DMS53 (cell line): ENCODE measurements around the gene GPR89B.
"Not testable (repeated sequence)": the region's sequence is repeated elsewhere in the genome, so short reads cannot be mapped to it uniquely, and the experiment has no call there.

Experiments used
- DNase-seq: peaks from one replicate; lab custom pipeline; 2025; lab: John Stamatoyannopoulos, UW

GPR89B gene

DNA sequence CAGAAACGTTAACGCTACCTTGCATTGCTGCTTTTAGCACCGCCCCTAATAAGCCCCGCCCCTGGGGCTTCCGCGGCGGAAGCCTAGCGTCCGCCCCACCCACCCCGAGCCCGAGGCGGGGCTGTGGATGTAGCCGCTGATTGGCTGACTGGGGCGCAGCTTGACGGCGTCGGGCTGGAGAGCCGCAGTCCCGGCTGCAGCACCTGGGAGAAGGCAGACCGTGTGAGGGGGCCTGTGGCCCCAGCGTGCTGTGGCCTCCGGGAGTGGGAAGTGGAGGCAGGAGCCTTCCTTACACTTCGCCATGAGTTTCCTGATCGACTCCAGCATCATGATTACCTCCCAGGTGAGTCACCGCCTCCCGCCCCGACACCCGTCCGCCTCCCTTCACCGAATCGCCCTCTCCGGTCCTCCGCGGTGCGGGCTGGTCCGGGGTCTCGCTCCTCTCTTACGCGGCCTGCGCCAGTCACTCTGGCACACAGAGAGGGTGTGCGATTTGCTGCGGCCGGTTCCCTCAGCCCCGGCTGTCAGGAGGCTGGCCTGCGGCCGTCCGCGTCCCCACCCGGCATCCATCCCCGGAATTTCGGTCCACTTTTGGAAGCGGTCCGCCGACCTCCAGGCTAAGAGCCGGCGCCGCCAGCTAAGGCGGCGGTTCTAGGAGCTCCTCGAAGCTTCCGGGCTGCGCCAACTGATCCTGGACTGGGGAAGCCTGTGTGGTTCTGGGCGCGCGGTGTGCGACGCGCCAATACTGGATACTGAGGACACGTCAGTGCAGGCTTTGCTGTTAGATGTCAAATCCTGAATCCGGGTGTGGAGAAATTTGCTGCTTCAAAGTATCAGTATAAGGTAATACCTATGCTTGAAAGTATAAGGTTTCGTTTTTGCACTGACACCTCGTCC is at the start of gene GPR89B:
Gene GPR89B (plus strand): TSS at position 185 of the 897 bp plus-strand sequence. CDS start 117 bp downstream, at position 302.
- peak; percentile 97 for DNase-seq

DNA sequence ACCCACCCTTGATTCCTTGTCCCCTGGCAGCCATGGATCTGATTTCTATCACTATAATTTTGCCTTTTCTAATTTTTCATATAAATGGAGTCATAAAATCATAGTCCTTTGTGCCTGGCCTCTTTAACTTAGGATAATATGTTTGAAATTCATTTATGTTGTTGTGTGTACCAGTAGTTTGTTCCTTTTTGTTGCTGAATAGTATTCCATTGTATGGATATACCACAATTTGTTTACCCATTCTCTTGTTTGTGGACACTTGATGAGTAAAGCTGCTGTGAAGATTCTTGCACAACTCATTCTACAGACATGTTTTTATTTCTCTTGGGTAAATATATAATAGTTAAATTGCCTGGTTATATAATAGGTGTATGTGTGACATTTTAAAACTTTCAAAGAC is 48.3 kb upstream of the GPR89B start:
- no peak for DNase-seq

DNA sequence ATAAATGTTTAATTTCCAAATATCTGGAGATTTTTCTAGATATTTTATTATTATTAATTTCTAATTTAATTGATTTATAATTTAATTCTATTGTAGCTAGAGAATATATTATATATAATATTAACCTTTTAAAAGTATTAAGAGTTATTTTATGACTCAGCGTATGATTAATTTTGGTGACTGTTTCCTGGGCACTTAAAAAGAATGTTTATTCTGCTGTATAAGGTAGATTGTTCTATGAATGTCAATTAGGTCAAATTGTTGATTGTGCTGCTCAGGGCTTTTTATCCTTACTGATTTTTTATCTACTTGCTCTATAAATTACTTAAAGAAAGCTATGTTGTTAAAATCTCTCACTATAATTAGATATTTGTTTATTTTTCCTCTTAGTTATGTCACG is 45.7 kb upstream of the GPR89B start:
- DNase-seq = no peak

DNA sequence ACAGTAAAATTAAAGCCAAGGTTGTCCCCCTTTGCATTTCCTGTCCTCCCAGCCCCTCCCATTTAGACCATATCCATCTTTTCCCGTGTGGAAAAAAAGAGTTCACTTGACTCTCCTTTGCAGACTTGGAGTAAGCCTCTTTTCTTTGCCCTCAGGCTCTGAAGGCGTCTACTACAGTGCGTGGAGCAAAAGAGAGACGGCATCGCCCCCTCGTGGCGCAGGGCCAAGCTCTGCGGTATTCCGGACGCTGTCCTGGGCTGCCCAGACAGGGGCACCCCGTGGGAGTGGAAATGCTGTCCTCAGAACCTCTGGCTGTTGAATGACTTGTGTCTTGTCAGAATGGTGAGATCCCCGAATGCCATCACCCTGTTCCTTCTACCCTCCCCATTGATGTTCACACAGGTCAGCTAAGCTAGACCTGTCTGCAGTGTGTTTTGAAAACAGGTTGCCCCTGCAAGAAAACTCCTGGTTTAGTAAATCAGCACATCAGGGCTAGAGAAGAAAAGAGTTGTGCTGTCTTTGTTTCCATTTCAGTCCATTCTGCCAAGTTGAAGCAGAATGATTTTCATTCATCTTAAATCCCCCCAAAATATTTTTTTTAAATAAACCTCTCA is 37.9 kb upstream of the GPR89B start:
- DNase-seq = peak; percentile 88

DNA sequence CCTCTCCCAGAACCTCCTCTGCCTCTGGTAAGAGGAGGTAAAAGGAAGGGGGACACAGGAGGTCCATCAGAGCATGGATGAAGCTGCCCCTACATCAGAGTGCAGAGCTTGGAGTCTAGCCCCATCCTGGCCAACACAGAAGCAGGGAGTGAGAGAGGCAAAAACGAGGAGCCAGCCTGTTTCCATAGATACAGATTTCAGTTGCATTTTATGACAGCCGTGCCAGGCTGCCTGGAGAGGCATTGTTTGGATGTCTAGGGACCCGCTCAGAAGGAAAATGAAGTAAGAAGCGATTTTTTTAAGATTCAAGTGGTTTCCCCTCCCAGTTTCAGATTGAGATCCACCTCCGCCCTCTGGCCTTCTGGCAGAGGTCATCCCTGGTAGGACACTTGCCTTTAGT is 37.1 kb upstream of the GPR89B start:
- DNase-seq = peak; percentile 10

DNA sequence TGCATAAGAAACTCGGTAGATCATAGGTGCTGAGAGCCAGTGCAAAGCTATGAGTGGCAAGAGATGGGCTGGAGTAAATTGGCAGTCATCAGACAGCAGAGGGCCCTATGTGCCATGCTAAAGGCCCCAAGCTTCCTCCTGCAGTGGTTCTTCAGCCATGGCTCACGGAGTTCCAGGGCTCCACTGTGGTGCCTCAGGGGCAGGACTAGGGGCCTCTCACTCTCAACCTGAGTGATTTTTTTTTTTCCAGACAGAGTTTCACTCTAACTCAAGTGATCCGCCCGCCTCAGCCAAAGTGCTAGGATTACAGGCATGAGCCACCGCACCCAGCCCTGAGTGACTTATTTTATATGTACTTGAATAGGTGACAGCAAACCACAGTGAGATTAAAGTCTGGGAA is 36.0 kb upstream of the GPR89B start:
- DNase-seq = peak; percentile 75

DNA sequence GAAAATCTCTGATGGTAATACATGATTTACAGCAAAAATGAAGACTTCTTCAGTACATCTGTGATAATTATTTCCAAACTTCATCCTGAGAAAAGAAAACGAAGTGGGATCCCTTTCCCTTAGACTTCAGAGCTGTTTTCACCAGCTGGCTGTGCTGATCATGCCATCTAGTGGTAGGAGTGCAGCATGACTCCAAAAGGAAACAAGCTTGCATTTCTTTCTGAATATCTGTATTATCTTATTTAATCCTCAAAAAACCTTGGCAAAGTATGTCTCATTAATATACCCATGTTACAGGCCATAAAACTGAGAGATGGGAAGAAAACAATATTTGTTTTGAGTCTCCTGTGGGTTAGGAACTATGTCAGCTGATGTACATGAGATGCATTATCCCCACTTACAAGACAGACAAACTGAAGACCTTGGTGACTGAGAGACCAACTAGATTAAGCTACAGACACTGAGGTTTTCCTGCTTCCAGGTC is 35.4 kb upstream of the GPR89B start:
- peak; percentile 79 for DNase-seq

DNA sequence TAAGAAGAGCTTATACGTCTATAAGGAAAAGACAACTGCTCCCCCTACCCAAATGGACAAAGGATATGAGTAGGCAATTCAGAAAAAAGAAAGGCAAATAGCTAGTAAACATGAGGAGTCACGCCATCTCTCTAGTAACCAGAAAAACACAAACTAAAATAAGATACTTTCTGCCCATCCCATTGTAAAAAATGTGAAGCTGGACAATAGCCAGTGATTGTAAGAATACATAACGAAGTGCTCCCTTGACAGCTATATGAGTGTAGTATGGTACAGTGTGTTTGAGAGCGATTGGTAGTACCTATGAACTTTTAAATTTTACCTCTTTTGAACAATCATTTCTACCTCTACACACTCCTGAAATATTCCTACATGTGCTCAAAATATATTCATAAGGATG is 33.1 kb upstream of the GPR89B start:
- DNase-seq = no peak

DNA sequence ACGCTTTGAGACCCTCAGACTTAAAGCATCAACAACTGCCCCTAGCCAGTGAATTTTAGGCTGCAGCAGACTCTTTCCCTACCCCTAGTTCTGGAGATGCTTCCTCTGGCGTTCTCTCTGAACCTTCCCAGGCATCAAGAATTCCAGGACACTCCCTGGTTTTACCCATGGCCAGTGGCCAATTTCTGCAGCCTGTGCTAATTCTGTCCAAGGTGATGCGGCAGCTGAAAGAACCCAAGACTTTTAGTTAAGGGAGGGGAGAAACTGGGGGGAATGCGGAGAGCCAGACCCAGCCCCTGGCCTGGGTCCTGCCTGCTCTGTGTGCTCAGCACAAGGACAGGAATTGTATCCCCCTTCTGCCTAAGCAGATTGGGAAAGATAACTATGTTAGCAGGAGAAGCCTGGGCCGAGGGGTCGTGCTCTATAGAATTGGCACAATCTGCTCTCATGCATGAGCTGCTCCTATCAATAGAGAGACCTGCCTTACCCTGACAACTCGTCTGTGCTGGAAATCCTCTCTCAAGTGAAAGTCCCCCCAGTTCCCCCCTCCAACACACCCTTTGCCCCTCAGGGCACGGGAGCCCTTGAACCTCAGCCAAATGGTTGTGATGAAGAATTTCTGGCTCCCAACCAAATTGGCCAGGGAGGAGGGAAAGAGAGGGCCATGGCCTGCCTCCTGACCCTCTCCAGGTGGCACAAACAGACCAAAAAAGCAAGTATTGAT is 31.0 kb upstream of the GPR89B start:
- no peak for DNase-seq

DNA sequence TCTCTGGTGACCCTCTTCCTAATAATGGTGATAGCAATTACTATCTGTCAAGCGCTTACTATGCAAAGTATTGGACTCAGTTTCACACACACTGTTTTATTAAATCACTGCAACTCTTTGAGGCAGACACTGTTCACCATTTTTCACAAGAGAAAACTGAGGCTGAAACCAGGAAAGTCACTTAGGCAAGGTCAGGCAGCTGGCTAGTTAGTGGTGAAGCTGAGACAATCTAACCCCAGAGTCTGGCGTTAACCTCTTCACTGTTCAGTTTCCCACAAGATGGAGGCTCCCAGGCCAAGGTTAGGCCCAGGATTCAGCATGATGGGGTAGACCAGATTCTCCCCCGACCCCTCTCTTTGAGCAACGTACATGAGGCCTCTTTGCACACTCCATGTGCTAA is 30.4 kb upstream of the GPR89B start:
- no peak for DNase-seq

DNA sequence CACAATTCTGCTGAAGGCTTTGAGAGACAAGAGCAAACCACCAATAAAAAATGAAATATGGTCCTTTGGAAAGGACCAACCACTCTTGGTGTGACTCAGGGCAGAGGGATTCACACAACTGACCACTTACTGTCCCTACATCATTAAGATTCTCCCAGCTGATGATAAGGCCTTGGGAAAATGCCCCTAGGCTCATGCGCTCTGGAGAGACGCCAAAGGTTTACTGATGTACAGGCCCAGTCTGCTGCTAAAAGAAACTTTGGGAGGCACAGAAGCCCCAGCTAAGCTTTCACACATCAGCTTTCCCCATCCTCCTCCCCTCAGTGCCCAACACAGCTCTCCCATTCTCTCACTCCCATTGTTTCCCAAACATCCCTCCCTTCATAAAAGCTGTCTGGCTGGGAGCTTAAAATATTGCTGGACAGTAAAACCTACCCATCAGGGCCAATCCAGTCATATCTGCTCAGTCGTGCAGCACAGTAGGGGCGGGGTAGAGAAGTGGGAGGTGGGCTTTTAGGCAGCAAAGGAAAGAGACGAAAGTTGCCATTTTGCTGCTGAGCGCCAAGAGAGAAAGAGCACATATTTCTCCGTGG is 25.9 kb upstream of the GPR89B start, which contains the start of gene GJA8:
Gene GJA8 (plus strand): TSS at position 543 of the 593 bp plus-strand sequence. CDS start 5,161 bp downstream, outside the sequence.
- no peak for DNase-seq

DNA sequence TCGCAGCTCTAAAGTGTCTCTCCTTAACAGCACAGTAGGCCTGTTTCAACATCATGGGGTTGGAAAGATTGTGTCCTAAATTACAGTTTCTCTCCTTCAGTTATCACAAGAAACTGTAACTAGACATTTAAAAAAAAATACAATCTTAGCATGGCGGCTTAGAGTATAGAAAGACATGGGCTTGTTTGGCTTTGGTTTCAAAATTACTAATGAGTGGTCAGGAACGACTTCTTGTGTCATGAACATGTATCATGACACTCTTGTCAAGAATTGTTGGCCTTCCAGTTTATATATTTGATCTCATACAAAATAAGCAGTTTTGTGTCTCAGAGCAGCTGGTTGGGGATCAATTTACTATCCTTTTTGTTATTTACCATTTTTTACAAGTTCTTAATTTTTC is 23.5 kb upstream of the GPR89B start:
- no peak for DNase-seq

DNA sequence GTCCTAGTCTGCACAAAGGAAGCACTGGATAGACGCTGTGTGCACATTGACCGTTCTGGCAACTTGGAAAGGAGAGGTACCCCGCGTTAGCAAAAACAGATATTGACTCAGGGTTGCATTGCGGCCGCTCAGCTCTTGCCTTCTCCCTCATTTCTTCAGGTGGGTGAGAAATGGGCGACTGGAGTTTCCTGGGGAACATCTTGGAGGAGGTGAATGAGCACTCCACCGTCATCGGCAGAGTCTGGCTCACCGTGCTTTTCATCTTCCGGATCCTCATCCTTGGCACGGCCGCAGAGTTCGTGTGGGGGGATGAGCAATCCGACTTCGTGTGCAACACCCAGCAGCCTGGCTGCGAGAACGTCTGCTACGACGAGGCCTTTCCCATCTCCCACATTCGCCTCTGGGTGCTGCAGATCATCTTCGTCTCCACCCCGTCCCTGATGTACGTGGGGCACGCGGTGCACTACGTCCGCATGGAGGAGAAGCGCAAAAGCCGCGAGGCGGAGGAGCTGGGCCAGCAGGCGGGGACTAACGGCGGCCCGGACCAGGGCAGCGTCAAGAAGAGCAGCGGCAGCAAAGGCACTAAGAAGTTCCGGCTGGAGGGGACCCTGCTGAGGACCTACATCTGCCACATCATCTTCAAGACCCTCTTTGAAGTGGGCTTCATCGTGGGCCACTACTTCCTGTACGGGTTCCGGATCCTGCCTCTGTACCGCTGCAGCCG is 20.3 kb upstream of the GPR89B start:
- DNase-seq = no peak

DNA sequence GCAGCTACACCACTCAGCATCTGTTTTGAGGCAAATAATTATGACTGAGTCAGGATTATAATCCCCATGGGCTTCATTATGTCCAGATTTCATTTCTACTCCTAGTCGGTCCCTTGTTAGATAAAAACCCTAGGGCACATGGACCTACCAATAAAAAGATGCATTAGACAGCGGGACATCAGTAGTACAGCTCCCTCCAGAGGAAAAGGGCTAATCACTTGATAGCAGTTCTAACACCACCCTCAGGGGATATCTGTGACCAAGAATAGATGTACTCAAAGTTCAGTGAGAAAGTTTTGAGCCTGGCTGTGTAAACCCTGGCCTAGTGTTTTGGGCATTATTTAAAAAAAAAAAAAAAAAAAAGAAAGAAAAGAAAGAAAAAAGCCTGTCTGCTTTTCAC is 15.7 kb upstream of the GPR89B start:
- DNase-seq = no peak

DNA sequence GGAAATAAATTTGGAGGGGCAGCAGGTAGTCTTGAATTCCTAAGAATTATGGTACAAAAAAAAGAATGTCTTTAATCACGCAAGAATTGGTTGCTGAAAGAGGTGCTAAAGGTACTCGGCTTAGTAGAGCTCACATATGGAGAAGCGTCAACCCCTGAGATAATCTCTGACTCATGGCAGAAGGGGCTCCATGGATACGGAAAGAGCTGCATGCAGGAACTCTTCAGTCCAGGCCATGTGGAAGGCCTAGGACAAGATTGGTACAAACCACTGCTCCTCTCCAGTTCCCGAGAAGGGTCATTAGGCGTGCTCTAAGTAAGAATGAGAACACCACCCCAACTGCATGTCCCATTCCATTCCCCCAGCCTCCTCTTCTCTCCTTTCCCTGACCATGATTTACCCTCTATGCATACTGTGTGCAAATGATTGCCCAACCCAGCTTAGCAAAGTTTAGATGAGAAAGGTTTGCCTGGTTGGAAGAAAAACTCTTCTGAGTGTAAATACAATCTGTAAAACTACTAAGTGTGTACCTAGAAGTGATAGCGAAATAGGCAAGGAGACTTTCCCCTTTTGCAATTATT is 14.8 kb upstream of the GPR89B start:
- no peak for DNase-seq

DNA sequence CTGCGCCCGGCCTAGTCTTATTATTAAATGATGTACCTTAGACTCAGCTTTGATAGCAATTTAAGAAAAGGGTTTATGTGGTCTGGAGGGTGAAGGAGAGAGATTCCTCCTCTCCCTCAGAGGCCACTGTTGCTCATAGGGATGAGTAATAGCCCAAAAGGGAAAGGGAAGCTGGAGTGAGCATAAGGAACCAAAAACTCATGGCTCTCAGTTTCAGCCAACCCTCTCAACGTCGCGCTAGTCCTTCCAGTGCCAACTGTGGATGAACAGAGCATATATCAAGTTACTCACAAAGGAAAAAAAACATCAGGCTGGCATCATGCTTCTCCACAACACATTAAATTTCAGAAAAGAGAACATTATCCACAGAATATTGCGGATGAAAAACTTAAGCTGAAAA is 8.3 kb upstream of the GPR89B start:
- DNase-seq = no peak

DNA sequence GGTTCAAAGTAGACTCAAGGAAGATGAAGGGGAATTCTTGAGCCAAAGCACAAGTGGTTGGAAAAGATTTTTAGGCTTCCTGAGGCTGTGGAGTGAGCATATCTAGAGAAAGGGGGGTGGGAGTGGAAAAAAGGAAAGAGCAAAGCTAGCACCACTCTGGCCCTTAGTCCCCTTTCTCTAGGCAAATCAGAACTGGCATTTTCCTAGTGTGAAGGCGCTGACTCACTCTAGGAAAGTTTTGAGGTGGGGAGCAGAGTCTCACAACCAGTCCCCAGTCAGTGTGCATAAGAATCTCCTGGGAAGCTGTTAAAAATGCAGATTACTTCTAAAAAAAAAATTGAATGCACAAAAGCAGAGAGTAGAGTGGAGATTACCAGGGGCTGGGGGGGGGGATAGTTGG is 3.4 kb upstream of the GPR89B start:
- DNase-seq = no peak

DNA sequence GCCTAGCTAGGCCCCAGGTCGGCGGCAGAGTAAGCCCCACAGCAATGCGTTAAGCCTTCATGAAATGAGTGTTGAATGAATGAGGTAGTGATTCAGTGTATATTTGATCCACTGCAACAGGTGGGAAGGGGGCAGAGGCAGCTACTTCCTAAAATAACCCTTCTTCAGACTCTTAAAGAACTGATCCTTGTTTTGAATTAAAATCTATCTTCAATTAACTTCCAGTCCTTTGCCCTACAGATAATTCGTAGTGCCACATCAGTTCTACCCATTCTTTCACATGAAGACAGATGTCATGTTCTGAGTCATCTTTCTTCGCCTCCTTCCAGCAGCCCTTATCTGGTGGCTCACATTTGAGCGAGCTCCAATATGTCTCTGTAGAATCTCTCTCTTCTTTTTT is 1.0 kb upstream of the GPR89B start:
- not testable (repeated sequence) for DNase-seq

DNA sequence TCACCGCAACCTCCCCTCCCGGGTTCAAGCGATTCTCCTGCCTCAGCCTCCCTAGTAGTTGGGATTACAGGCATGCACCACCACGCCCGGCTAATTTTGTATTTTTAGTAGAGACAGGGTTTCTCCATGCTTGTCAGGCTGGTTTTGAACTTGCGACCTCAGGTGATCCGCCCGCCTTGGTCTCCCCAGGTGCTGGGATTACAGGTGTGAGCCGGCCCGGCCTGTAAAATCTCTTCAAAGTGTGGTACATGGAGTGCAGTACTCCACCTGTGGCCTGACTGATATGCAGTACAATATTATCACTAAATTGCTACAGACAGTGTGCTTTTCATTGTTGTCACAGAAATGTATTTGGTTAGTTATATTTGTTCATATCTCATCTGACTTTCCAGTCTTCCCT is 531 bp upstream of the GPR89B start:
- DNase-seq = not testable (repeated sequence)

DNA sequence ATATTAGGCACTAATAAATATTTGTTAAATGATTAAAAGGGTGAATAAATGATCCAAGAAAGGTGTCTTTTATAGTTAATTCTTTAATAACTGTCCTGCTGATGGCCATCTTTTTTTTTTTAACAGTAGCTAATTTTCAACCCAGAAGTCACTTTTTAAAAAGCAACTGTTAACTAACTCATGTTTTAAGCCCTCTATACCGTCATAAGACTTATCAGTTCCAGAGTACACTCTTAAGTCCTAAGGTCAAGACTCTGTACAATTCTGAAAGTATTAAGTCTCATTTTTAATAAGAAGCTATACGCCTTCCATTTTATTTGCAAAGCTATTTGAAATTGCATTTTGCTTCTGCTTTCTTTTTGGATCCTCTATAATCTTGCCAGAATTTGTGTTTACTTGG is 2.9 kb downstream of the GPR89B start:
- not testable (repeated sequence) for DNase-seq

DNA sequence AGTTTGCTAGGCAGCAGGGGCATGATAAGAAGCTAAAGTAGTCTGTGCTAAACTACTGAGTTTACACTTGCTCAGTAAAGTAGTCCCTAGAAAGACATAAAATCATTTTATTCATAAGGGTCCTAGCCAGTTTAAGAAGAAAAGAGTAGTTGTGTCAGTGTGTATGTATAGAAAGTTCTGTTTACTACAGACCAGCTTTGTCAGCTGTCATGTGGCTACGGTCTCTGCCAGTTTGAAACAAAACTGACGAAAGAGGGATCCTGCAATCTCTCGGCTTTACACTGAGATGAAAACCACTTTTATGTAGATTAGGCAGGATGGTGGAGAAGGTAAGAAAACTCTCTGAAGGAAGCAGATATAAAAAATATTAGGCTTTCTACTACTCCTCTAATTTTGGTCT is 7.1 kb downstream of the GPR89B start:
- not testable (repeated sequence) for DNase-seq
